ENCODE results near the gene DDX17.
"Not testable (repeated sequence)": the region's sequence is repeated elsewhere in the genome, so short reads cannot be mapped to it uniquely, and the experiment has no call there.

The DDX17 gene

DNA sequence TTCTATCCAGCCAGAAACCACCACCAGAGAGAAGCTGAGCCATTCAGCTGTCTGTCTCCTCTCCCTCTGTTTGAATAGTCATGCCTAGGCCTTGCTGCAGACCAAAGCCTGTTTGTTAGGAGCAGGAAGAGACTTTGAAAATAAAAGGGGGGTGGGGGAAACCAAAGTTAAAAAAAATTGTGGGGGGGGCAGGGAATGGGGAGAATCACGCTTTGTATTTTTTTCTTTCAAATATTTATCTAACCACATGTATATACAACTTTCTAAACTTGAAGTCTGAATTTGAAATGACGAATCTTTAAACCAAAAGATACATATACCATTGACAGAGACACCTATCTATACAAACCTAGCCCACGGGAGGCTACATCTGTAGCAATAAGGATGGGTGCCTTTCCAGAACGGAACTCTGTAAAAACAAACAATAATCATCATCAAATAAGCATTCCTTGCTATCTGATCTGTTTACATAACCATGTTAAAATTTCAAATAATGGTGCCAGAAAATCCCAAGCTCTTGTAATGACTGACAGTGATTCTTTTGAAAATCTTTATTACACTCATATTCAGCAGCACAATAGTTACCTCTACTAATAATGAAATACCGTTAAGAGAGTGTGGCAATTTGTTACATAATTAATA, 14.3 kb downstream of the DDX17 start:
- DNase-seq (ENCODE audit: low spot score): no peak

DNA sequence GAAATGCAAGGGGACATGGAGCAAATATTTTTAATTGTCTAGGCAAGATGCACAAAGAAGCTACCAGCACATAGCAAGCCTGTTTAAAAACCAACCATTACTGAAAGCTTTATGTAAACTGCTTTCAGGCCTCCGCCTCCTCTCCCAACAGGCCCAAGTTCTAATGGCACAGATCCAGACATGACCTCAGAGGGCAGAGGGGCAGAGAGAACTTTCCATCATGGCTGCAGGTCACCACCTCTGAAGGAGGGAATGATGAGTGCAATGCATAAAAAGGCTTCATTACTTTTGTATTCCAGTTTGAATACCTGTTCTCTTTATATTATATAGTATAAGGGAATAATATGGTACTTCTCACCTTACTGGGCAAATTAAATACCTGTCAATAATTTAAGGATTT, 15.2 kb downstream of the DDX17 start:
- DNase-seq (ENCODE audit: low spot score): peak; percentile 70

DNA sequence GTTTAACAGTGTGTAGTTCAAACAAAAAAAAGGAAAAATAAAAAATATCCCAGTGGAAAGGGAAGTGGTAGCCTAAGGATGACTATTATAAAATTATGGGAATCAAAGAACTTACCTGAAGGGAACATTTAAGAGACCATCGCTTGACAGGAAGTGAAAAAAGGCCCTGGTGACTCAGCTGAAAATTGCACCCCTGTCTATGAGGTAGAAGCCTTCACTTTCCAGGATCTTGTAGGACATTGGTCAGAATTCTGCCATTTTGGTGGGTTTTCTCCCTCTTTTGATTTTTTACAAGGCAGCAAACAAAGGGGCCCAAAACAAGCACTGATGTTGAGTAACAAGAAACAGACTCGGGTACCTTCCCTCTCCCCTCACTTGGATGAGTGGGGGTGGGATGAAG, 15.6 kb downstream of the DDX17 start:
- DNase-seq (ENCODE audit: low spot score): no peak

DNA sequence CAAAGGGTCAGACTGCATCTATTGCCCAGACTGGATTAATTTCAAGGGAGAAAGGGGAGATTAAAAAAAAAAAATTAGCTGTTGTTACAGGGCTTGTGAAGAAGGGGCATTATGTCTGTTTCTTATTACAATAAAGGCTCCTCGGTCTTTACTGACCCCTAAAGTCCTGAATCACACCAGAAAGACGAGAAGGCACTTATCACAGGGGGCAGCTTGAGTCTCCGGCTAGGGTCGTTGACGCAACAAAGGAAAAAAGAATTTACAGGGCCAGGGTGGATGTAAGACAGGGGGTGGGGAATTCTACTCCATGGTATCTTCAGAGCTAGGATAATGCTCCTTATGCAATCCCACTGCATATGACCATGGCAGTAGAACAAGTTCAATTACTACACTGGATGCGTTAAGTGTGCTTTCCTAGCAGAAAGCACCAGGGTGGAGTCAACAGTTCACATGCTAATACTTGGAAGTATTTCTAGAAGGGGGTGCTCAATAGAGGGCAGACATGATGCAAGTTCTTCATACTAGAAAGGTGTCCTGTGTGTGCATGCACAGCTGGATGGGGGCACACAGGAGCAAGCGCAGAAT, 16.5 kb downstream of the DDX17 start:
- no peak for DNase-seq (ENCODE audit: low spot score)

DNA sequence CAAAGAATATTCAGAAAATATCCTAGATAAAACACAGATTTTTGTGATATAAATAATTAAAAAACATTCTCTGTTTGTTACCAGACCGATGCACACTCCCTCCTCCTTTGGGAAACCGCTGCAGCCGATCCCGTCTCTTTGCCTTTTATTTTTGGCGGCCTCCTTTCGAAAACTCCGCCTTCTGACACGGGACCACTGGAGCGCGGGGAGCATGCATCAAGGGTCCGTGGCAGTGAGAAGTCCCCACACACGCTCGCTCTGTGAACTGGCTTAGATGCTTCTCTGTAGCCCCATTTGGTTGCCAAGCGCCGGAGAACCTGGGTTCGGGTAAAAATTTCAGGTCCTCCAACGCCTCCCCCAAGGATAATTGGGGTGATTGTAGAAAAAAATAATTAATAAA, 17.0 kb downstream of the DDX17 start:
- DNase-seq (ENCODE audit: low spot score): no peak

DNA sequence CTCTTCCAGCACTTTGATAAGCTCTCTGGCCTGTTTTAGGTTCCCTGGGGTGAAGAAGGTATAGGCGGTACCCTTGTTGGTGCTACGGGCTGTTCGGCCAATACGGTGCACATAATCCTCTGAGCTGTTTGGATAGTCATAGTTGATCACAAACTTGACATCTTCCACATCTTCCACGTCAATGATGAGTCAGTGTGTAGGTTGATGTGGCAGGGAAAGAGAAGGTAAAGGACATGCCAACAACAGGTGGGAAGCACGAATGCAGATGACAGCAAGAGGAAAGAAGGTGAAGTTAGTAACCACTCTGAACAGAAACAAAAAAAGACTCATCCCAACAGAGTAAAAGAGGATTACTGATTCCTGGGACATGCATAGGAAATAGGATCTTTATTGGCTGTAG, 18.2 kb downstream of the DDX17 start:
- no peak for DNase-seq (ENCODE audit: low spot score)

DNA sequence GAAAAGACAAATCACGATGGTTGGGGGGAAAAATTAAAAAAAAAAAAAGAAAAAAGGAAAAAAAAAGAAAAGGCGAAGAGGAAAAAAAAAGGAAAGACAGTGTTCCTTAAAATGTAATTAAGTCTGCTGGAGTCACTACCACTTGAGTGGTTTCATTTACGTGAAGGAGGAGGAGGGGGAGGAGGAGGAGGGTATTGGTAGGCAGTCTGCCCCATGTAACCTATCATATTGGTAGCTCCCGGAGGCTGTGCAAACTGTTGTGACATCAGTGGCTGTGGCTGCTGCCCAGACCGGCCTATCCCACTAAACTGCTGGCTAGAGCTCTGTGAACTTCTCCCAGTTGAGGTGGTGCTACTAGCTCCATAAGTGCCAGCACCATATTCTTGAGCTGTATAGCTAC, 20.3 kb downstream of the DDX17 start:
- DNase-seq (ENCODE audit: low spot score): no peak

DNA sequence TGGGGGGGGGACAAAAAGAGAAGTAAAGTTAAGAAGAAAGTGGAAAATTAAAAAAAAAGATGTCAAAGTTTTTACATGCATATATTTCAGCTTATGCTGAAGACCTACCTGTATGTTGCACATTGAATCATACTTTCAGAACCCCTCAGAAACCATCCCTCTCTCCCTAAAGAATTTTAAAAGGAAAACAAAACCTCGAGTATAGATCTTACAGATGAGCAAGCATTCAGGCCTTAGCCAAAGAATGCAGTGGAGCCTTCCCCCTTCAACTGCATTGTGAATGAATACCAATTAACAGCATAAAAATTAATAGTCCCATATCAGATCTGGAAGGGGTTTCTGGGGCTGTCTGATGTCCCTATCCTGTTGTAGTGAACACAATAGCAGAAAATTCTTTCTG, 21.9 kb downstream of the DDX17 start:
- DNase-seq (ENCODE audit: low spot score): no peak

DNA sequence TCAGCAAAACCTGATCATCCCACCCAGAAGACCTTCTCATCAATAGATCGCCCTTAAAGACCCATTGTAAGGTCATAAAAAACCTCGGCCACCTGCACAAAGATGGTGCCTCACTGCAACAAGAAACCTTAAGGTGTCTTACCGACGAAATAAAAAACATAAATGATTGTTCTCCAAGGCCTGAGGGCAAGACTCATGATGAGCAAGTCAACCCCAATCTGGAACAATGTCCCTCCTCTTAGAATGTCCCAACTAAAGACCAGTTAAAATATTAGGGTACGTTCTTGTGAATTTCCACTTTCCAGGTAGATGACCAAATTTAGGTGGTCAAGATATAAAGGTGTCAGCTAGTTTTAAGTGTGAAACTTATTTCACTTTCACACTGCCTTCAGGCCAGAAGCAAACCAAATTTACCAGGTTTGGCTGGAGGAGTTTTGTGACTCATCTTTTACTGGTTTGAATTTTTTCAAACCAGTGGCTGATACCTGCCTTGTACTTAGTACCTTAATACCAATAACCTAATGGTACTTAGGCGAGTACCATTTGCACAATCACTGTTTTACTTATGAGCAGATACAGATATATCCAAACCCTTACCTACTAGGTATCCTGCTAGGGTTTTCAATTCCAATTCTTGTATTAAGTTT, 23.3 kb downstream of the DDX17 start:
- no peak for DNase-seq (ENCODE audit: low spot score)

DNA sequence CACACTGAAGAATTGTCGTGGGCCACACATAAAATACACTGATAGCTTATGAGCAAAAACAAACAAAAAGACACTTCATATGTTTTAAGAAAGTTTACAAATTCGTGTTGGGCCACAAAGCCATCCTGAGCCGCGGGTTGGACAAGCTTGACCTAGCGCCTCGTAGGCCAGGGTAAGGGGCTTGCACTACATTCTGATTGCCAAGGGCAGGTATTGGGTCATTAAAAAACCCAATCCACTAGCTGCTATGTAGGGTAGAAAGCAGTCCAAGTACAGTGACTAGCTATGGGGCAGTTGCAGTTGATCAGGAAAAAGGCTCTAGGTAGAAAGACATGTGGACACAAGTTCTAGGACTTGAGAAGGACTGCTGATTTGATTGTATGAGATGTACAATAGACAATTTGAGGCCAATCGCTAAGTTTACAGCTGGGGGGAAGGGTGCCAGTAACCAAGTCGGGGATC, 24.2 kb downstream of the DDX17 start:
- no peak for DNase-seq (ENCODE audit: low spot score)

DNA sequence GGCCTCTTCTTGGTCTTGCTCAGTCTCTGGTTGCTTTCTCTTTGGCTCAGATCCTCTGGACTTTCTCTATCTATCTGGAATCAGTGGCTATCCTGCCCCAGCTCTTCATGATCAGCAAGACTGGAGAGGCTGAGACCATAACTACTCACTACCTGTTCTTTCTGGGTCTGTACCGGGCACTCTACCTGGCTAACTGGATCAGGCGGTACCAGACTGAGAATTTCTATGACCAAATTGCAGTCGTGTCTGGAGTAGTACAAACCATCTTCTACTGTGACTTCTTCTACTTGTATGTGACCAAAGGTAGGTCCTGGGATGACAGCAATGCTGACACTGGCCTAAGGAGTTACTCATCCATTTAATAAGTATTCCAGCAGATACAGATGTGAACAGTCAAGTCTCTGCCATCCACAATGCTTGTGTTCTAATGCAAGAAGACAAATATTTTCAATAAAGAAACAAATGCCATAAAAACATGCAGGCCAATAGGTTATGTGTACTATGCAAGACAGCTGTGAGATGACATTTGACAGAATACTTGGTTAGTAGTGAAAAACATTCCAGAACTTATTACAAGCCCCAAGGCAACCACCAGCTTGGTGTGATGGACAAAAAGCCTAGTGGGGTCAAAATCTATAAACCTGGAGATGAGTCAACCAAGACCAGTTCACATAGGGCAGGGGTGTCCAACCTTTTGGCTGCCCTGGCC, 24.8 kb downstream of the DDX17 start:
- no peak for DNase-seq (ENCODE audit: low spot score)

DNA sequence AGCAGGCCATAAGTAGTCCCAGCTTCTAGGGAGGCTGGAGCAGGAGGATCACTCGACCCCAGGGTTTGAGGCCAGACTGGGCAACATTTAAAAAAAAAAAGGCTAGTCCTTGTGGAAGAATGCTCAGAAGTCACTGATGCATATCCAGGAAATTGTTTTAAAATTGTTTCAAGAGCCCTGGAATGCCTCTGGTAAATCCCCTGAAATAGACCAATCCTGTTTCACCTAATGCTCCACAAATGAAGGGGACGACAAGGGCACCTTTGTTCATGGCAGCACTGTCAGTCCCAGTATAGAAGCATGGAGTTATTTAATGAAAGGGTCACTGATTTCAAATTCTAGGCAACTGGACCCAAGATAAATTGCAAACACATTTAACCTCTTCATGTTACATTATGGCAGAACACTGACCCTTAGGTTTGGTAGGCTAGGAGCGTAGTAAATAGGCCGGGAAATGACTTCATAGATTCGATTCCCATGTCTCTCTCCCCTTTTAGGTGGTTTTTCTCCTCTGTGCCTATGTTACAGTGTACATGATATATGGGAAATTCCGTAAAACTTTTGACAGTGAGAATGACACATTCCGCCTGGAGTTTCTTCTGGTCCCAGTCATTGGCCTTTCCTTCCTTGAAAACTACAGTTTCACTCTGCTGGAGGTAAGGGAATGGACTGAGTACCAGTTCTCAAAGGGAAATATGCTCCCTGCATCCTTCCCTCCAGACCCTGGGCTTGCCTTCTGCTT, 26.8 kb downstream of the DDX17 start:
- no peak for DNase-seq (ENCODE audit: low spot score)

DNA sequence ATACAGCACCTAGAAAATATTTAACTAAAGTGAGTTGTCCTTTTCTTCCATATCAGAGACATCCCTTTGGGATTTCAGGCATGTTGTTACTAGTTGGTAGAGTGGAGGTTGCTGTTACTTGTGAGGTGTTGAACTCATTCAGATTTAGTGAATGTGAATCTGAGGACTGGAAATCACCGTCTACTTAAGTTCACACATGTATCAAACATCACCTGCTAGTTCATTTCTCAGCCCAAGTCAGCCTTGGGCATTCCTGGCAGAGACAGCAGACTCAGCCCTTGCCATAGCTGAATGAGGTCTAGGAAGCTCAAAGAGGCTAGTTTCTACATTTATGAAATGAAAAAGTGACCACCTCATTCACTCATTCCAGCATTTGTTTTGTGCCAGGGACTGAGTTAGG, 28.5 kb downstream of the DDX17 start:
- no peak for DNase-seq (ENCODE audit: low spot score)

DNA sequence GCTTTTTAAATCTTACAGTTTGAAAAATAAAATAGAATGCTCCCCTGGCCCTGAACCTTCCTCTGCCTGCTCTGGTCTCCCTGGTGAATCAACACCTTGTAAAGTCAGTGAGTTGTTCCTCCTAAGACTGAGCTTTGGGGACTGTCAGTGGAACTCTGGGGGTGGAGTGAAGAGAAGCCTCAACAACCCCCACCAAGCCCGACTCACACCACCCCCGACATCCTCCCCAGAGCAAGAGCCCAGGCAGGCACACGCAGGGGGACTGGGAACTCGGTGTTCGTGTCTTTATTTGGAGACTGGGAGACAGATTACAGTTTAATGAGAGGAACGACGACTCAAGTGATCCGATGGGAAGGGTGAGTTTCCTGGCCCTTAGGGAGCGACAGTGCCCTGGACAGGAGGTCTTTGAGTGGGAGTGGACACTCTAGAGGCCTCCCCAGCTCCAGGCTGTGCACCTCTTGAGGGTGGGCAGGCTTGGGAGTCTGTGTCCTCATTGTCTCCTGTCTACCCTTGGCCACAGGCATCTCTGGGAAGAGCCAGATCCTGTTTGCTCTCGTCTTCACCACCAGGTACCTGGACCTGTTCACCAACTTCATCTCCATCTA, 32.0 kb downstream of the DDX17 start:
- no peak for DNase-seq (ENCODE audit: low spot score)

DNA sequence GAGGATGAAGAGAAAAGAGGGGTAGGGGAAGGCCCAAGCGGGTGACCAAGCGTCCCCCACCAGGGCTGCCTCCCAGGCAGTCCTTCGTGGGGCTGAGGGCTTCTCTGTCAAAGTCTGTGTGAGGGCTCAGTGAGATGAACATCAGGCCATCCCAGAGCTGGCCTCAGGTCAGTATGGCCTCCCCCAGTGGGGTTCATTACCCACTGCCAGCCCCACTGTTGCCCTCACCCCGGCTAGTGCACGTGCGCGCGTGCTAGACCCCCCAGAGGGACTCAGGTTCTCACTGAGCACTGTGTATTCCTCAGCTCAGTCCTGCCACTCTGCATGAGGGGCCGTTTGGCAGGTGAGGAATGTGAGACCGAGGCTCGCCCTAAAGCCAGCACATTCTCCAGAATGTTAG, 34.9 kb downstream of the DDX17 start:
- no peak for DNase-seq (ENCODE audit: low spot score)

DNA sequence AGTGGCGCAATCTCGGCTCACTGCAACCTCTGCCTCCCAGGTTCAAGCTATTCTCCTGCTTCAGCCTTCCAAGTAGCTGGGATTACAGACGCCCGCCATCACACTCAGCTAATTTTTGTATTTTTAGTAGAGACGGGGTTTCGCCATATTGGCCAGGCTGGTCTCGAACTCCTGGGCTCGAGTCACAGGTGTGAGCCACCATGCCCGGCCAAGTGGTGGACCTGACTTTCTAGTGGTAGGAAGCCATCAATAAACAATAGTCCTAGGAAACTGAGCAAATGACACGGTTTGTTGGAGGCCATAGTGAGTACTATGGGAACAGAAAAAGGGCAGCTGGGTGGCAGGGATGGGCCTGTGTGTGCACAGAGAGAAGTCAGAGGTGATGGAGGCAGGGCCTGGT, 35.9 kb downstream of the DDX17 start:
- not testable (repeated sequence) for DNase-seq (ENCODE audit: low spot score)

DNA sequence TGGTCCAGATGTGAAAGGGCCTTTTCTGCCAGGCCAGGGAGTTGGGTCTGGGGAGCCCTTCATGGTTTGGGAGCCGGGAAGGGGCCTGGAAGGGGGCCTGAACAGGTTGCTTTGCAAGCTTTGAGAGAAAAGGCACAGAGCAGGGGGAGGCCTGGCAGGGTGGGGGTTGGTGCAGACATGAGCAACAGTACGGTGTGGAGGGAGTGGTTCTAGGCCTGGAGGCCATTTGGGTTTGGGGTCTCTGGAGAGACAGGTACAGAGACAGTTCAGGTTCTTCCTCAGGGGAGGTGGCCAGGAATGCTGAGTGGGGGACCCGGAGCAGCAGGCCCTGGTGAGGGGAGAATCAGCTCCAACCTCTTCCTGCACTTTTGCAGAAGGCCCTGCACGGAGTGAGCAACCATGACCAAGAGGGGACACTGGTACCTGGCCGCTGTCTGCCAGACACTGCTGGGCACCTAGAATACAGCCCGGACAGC, 36.8 kb downstream of the DDX17 start:
- DNase-seq (ENCODE audit: low spot score): no peak

DNA sequence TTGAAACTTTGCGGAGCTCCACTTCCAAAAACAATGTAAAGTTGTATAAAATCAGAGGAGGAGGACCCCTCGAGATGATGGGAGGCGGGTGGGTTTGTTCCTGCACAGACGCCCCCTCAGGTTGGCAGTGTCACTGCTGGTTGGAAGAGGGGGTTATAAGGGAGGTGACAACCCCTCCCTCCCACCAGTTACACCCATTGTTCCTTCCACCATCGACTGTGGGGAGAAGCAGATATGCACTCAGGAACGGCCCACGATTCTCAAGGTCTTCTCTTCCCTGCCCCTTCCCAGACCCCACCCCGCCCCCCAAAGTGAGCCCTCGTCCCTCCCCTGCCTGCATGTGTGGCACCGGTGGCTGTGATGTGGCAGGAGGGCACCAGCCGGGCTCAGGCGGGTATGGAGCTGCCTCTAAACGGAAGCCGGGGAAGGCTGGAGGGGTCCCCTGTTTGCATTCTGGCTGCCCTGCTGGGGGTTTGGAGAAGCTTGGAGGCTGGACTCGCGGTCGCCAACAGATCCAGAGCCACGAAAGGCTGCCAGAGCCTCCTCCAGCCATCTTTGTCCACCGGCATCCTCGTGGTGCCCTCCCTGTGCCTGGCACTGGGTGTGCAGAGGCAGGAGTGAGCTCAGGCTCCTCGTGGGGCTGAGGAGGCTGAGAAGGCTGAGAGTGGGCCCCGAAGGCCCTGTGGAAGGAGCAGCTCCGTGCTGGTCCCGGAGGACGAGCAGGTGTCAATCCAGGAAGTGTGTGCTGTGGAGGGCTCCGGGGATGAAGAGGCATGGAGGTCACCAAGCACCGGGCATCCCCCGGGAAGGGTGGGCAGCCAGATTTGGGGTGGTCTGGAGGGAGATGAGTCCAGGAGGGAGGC, 37.4 kb downstream of the DDX17 start:
- no peak for DNase-seq (ENCODE audit: low spot score)

DNA sequence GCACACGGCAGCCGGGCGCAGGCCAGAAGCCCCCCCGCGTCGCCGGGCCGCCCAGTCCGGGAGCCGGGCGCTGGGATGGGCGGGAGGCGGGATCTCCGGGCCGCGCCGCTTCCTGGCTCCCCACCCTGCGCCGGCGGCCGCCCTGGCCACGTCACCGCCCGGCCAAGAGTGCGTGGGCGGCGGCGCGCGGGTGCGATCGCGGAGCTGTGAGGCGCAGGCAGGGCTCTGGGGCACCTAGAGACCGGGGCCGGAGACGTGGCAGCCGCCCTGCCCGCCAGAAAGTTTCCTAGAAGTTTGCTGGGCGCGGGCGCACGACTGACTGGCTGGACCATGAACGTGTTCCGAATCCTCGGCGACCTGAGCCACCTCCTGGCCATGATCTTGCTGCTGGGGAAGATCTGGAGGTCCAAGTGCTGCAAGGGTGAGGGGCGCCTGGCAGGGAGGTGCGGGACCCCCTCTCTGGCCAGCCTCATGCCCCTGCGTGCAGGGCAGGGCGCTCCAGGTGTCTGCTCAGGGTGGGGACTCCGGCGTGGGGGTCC, 38.1 kb downstream of the DDX17 start, which contains the start of gene KDELR3:
KDELR3 (plus strand) TSS at position 193 of the 539 bp plus-strand sequence; CDS start at position 331, 138 bp downstream.
- DNase-seq (ENCODE audit: low spot score): no peak

DNA sequence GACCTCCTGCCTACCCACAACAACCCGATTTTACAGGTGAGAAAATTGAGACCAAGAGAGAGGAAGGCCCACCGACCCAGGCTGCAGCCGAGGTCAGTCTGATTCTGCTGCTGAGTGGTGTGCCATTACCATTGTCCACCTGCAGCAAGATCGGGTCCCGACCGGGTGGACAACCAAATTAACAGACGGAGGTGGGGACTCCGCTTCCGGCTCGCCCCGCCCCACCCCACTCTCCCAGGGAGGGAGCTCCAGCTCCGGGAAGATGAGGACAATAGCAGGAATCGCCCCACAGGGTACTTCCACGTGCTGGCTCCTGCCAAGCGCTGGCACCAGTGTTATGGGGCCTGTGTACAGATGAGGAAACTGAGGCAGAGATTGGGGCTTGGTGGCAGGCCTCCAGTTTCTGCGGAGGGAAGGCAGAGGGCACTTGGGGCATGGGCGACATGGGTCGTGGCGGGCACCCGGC, 38.6 kb downstream of the DDX17 start:
- no peak for DNase-seq (ENCODE audit: low spot score)
